WTC11 (cell line): ENCODE results near the gene USP17L20. TPM values are rescaled to one million over a fixed set of nuclear protein-coding genes. Genes with fewer than 3 reads are reported as not detected.
A peak's percentile ranks its signal among the peaks of the same experiment; 100 is the strongest.
"Not testable (repeated sequence)": the region's sequence is repeated elsewhere in the genome, so short reads cannot be mapped to it uniquely, and the experiment has no call there.

Experiments used
- ATAC-seq: fragments of 200-7000 bp; cut with Tn5 transposase; 2 replicates; pipeline ENCODE4 v1.10.0; 2021; ENCODE audit warnings: mild to moderate bottlenecking, moderate library complexity
- CTCF ChIA-PET: fragments of 300-600 bp; sonication (Branson Sonifier 250); formaldehyde crosslinking; loops from one replicate; lab custom pipeline; 2021; ENCODE audit warnings: antibody characterized with exemption; lab: Charles Lee
- POLR2A ChIA-PET: fragments of 350-600 bp; sonication (Branson Sonifier 250); formaldehyde crosslinking; loops from one replicate; lab custom pipeline; 2021; ENCODE audit warnings: antibody characterized with exemption; lab: Charles Lee
- DNase-seq: peaks from one replicate; pipeline ENCODE4 v3.0.0; 2021; ENCODE audit warnings: low spot score
- H3K27ac Mint-ChIP-seq: 2 replicates; pipeline ENCODE4 v1.8.0; 2021; ENCODE audit warnings: mixed read lengths
- H3K27me3 Mint-ChIP-seq: 2 replicates; pipeline ENCODE4 v1.8.0; 2021; ENCODE audit warnings: low read depth, mild to moderate bottlenecking, moderate library complexity, mixed read lengths
- H3K36me3 Mint-ChIP-seq: 2 replicates; pipeline ENCODE4 v1.8.0; 2021; ENCODE audit warnings: mixed read lengths
- H3K4me1 Mint-ChIP-seq: 2 replicates; pipeline ENCODE4 v1.8.0; 2022; ENCODE audit warnings: mixed read lengths
- H3K4me3 Mint-ChIP-seq: 2 replicates; pipeline ENCODE4 v1.8.0; 2021; ENCODE audit warnings: mild to moderate bottlenecking, moderate library complexity, mixed read lengths
- H3K9me3 Mint-ChIP-seq: 2 replicates; pipeline ENCODE4 v1.8.0; 2021; ENCODE audit warnings: mixed read lengths
- total RNA-seq: library from RNA; stranded (reverse); gene quantifications from 3 replicates; pipeline ENCODE4 v1.2.3, GENCODE V29; 2021

The USP17L20 gene
- total RNA-seq, 1 experiment from 2014 or later: not detected

GRCh38 chr4:9253078-9253477 lies 4.8 kb upstream of the USP17L20 start, which contains the start of gene USP17L19:
Gene USP17L19 (plus strand): TSS chr4:9253378. CDS start chr4:9253378, 0 bp downstream.
- H3K36me3 Mint-ChIP-seq, H3K4me3 Mint-ChIP-seq, H3K4me1 Mint-ChIP-seq, H3K9me3 Mint-ChIP-seq, POLR2A ChIA-PET, DNase-seq, H3K27ac Mint-ChIP-seq, ATAC-seq, CTCF ChIA-PET, H3K27me3 Mint-ChIP-seq: not testable (repeated sequence)

- H3K27ac Mint-ChIP-seq, CTCF ChIA-PET, POLR2A ChIA-PET, H3K9me3 Mint-ChIP-seq, H3K4me3 Mint-ChIP-seq, ATAC-seq, H3K4me1 Mint-ChIP-seq, H3K27me3 Mint-ChIP-seq, H3K36me3 Mint-ChIP-seq, DNase-seq: not testable (repeated sequence)
Observed at GRCh38 chr4:9262572-9262971, 4.6 kb downstream of the USP17L20 start, which contains the start of gene USP17L21. Gene USP17L21 (plus strand): TSS chr4:9262872. CDS start chr4:9262872, 0 bp downstream.

- POLR2A ChIA-PET, H3K4me3 Mint-ChIP-seq, H3K36me3 Mint-ChIP-seq, H3K27ac Mint-ChIP-seq, H3K9me3 Mint-ChIP-seq, DNase-seq, H3K4me1 Mint-ChIP-seq, ATAC-seq, CTCF ChIA-PET, H3K27me3 Mint-ChIP-seq: not testable (repeated sequence)
Observed at GRCh38 chr4:9267319-9267718, 9.4 kb downstream of the USP17L20 start, which contains the start of gene USP17L22. Gene USP17L22 (plus strand): TSS chr4:9267619. CDS start chr4:9267619, 0 bp downstream.

- H3K9me3 Mint-ChIP-seq, H3K4me3 Mint-ChIP-seq, POLR2A ChIA-PET, CTCF ChIA-PET, H3K27ac Mint-ChIP-seq, H3K27me3 Mint-ChIP-seq, ATAC-seq, H3K4me1 Mint-ChIP-seq, H3K36me3 Mint-ChIP-seq: not testable (repeated sequence)
- peak; percentile 15 for DNase-seq
Observed at GRCh38 chr4:9271719-9272118, 13.8 kb downstream of the USP17L20 start.

Other genes starting within 250 kb of the USP17L20 start
- 0.09 to 0.11 TPM in 2 of 3 replicates, not detected in the other for gene FAM90A26, start 87.7 kb upstream of the USP17L20 start, total RNA-seq
- not detected in 3 replicates for gene USP17L10, start 47.5 kb upstream of the USP17L20 start, total RNA-seq
- not detected in 3 replicates for gene USP17L11, start 42.7 kb upstream of the USP17L20 start, total RNA-seq
- gene USP17L12, start 38.0 kb upstream of the USP17L20 start, total RNA-seq: not detected in 3 replicates
- not detected in 3 replicates for gene USP17L13, start 33.2 kb upstream of the USP17L20 start, total RNA-seq
- gene USP17L15, start 23.7 kb upstream of the USP17L20 start, total RNA-seq: not detected in 3 replicates
- gene USP17L17, start 14.2 kb upstream of the USP17L20 start, total RNA-seq: not detected in 3 replicates
- gene USP17L18, start 9.5 kb upstream of the USP17L20 start, total RNA-seq: not detected in 3 replicates
- gene USP17L19, start 4.7 kb upstream of the USP17L20 start, total RNA-seq: not detected in 3 replicates
- gene USP17L21, start 4.7 kb downstream of the USP17L20 start, total RNA-seq: not detected in 3 replicates
- not detected in 3 replicates for gene USP17L22, start 9.5 kb downstream of the USP17L20 start, total RNA-seq
- gene USP17L24, start 67.0 kb downstream of the USP17L20 start, total RNA-seq: not detected in 3 replicates
- gene USP17L25, start 71.8 kb downstream of the USP17L20 start, total RNA-seq: not detected in 3 replicates
- gene USP17L26, start 76.5 kb downstream of the USP17L20 start, total RNA-seq: not detected in 3 replicates
- gene USP17L5, start 81.3 kb downstream of the USP17L20 start, total RNA-seq: not detected in 3 replicates
- gene USP17L27, start 86.0 kb downstream of the USP17L20 start, total RNA-seq: not detected in 3 replicates
- not detected in 3 replicates for gene USP17L28, start 90.8 kb downstream of the USP17L20 start, total RNA-seq
- gene USP17L29, start 95.5 kb downstream of the USP17L20 start, total RNA-seq: not detected in 3 replicates
- not detected in 3 replicates for gene USP17L30, start 105.0 kb downstream of the USP17L20 start, total RNA-seq
- not detected in 3 replicates for gene DEFB131A, start 186.3 kb downstream of the USP17L20 start, total RNA-seq